HG02642 (cell line): ENCODE results near the gene DNAJB2.
A peak's percentile ranks its signal among the peaks of the same experiment; 100 is the strongest.
"Not testable (repeated sequence)": the region's sequence is repeated elsewhere in the genome, so short reads cannot be mapped to it uniquely, and the experiment has no call there.

Experiments
- ATAC-seq: cut with Tn5 transposase; IDR thresholded peaks from one replicate; pipeline ENCODE4 v1.9.1; 2021; ENCODE audit warnings: mild to moderate bottlenecking; ENCODE audit not compliant: unreplicated experiment, poor library complexity

The DNAJB2 gene

GRCh38 chr2:219254590-219255201 is 24.5 kb upstream of the DNAJB2 start:
- ATAC-seq, result peak; percentile 24

- not testable (repeated sequence) for ATAC-seq
Measured at GRCh38 chr2:219258942-219259341, 20.2 kb upstream of the DNAJB2 start.

GRCh38 chr2:219261024-219261855 is 17.9 kb upstream of the DNAJB2 start:
- ATAC-seq, result no peak

GRCh38 chr2:219266232-219266631 is 12.9 kb upstream of the DNAJB2 start:
- ATAC-seq, result no peak

- ATAC-seq, result no peak
Measured at GRCh38 chr2:219266886-219267285, 12.3 kb upstream of the DNAJB2 start.

- no peak for ATAC-seq
Measured at GRCh38 chr2:219268294-219268693, 10.9 kb upstream of the DNAJB2 start.

- ATAC-seq, result no peak
Measured at GRCh38 chr2:219269362-219270054, 9.7 kb upstream of the DNAJB2 start.

- ATAC-seq, result no peak
Measured at GRCh38 chr2:219270055-219270372, 9.2 kb upstream of the DNAJB2 start.

GRCh38 chr2:219271021-219271420 is 8.1 kb upstream of the DNAJB2 start:
- ATAC-seq, result no peak

GRCh38 chr2:219272356-219272755 is 6.8 kb upstream of the DNAJB2 start:
- no peak for ATAC-seq

- no peak for ATAC-seq
Measured at GRCh38 chr2:219272995-219273394, 6.2 kb upstream of the DNAJB2 start.

GRCh38 chr2:219273937-219274336 is 5.2 kb upstream of the DNAJB2 start:
- ATAC-seq, result no peak

GRCh38 chr2:219274361-219274921 is 4.7 kb upstream of the DNAJB2 start:
- ATAC-seq, result no peak

- ATAC-seq, result peak; percentile 26
Measured at GRCh38 chr2:219277703-219278654, 1.2 kb upstream of the DNAJB2 start.

- no peak for ATAC-seq
Measured at GRCh38 chr2:219278655-219279150, 463 bp upstream of the DNAJB2 start.

GRCh38 chr2:219279916-219280516 is 850 bp downstream of the DNAJB2 start:
- no peak for ATAC-seq

- no peak for ATAC-seq
Measured at GRCh38 chr2:219280651-219281050, 1.5 kb downstream of the DNAJB2 start.

- ATAC-seq, result no peak
Measured at GRCh38 chr2:219281588-219281987, 2.4 kb downstream of the DNAJB2 start.

GRCh38 chr2:219282375-219282774 is 3.2 kb downstream of the DNAJB2 start:
- ATAC-seq, result no peak
